Esophagus squamous epithelium (tissue), 4 donors: ENCODE data around the gene CATSPER1.

ENCODE experiments used
- CTCF ChIP-seq, 6 experiments: fragments of 450-650 bp in 4 of 6; fragments of 200-600 bp in 2 of 6; sonication (generic) in 2 of 6; IDR thresholded peaks; one replicate each; pipeline ENCODE4 v1.5.1; 2016 to 2019; ENCODE audit warnings: antibody characterized with exemption in 6 of 6, mild to moderate bottlenecking in 4 of 6, moderate library complexity in 4 of 6
- POLR2A ChIP-seq, 4 donors: fragments of 450-650 bp; IDR thresholded peaks; one replicate each; pipeline ENCODE4 v1.6.1; 2017; ENCODE audit warnings: antibody characterized with exemption in 4 of 4, mild to moderate bottlenecking in 4 of 4, moderate library complexity in 3 of 4

- TF ChIP-seq CTCF (IDR thresholded peaks at IDR 0.05) (no peak), POLR2A (IDR thresholded peaks at IDR 0.05) (no peak)
These were observed 47.7 kb downstream of the CATSPER1 start for GRCh38 chr11:65978391-65979238.
